ENCODE measurements around the gene KCNMB2. TPM values are rescaled to one million over a fixed set of nuclear protein-coding genes. Genes with fewer than 3 reads are reported as not detected.

The KCNMB2 gene
- total RNA-seq, 2 experiments from 2014 or later, result not detected

DNA sequence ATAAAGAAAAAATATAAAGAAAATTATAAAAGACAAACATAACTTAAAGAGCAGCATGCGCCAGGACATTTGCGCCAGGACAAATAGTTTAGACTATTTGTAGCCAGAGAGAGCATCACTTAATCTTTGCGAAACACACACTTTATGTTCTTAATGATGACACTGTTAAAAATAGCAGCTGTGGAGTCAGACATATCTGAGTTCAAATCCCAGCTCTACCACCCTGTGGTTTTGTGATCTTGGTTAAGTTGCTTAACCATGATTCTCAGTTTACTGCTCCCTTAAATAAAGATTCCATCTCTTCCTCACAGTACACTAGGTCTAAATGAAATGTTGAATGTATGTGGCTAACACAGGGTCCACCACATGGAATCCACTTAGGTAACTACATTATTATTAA lies 31.4 kb downstream of the KCNMB2 start:
- Mint-ChIP-seq H3K9me3 (no peaks in the 10 kb centered on the region), H3K4me1 (no peaks in the 10 kb centered on the region), H3K36me3 (ENCODE audit: low read depth) (no peaks in the 10 kb centered on the region), H3K4me3 (no peak overlapping the region), H3K27ac (no peak overlapping the region), H3K27me3 (no peaks in the 10 kb centered on the region)
- POLR2A ChIA-PET, result no interaction called here
- CTCF ChIA-PET, result no interaction called here
- no peak for DNase-seq

DNA sequence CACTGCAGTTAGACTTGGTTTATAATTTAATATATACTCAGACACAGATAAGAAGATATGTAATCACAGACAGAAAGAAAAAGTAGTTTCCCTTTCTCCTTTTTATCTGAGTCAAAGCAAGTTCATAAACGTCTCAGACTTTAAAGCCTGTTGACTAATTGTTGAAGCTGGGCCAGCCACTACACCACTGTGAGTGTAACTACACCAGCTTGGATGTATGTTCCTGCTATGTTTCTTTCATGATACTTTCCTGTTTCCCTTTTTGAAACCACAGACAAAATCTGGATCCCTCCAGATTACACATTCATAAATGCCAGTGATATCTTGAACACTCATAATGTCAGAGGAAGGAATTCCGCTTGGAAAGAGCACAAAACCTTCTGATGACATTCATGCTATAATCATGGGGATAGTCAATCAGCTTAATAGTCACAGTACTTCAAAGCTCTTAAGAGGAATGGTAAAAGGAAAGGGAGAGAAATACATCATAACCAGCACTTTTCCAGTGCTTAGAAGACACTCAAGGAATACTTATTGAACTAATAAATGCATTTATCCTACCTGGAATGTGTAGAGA lies 32.0 kb downstream of the KCNMB2 start:
- DNase-seq, result no peak
- Mint-ChIP-seq H3K9me3 (no peaks in the 10 kb centered on the region), H3K27ac (no peak overlapping the region), H3K4me1 (no peaks in the 10 kb centered on the region), H3K27me3 (no peaks in the 10 kb centered on the region), H3K4me3 (no peak overlapping the region), H3K36me3 (ENCODE audit: low read depth) (no peaks in the 10 kb centered on the region)
- ChIA-PET CTCF (no interaction called here), POLR2A (no interaction called here)

DNA sequence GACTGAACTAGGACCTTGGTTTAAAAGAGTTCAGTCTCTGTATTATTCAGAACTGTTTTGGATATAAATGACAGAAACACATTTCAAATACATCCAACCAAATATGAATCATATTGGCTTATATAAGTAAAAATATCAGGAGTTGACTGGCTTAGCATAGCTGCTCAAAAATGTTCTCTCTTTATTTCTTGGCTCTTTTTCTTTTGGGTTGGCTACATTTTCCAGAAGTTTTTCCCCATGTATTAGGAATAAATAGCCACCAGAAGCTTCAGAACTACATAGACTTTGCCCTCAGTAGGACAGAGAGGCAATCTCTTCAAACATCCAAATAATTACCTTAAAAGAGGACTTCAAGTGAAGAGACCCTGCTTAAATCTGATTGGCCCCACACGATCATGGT lies 32.7 kb downstream of the KCNMB2 start:
- Mint-ChIP-seq H3K36me3 (ENCODE audit: low read depth) (no peaks in the 10 kb centered on the region), H3K27me3 (no peaks in the 10 kb centered on the region), H3K9me3 (no peaks in the 10 kb centered on the region), H3K4me3 (no peak overlapping the region), H3K27ac (no peak overlapping the region), H3K4me1 (no peaks in the 10 kb centered on the region)
- DNase-seq, result no peak
- ChIA-PET POLR2A (no interaction called here), CTCF (no interaction called here)

DNA sequence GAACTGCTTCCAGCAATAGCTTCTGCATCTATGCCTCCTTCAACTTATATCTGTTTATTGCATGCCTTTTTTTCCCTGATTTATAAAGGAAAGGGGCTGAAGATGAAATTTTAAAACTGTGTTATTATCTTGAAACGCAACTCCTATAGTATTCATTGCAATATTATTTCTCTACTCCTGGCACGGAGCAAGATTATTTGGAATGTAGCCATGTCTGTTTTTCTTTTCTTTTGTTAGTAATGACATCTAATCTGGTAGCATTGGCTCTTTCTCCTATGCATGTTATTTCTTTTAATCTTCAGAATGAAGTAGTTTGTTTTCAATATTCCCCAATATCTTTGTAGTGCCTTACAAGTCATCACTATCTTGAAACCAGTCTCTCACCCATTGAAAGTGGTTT lies 33.6 kb downstream of the KCNMB2 start:
- Mint-ChIP-seq H3K36me3 (ENCODE audit: low read depth) (no peaks in the 10 kb centered on the region), H3K4me3 (no peak overlapping the region), H3K27ac (no peak overlapping the region), H3K27me3 (no peaks in the 10 kb centered on the region), H3K9me3 (no peaks in the 10 kb centered on the region), H3K4me1 (no peaks in the 10 kb centered on the region)
- POLR2A ChIA-PET, result no interaction called here
- CTCF ChIA-PET, result no interaction called here
- no peak for DNase-seq

DNA sequence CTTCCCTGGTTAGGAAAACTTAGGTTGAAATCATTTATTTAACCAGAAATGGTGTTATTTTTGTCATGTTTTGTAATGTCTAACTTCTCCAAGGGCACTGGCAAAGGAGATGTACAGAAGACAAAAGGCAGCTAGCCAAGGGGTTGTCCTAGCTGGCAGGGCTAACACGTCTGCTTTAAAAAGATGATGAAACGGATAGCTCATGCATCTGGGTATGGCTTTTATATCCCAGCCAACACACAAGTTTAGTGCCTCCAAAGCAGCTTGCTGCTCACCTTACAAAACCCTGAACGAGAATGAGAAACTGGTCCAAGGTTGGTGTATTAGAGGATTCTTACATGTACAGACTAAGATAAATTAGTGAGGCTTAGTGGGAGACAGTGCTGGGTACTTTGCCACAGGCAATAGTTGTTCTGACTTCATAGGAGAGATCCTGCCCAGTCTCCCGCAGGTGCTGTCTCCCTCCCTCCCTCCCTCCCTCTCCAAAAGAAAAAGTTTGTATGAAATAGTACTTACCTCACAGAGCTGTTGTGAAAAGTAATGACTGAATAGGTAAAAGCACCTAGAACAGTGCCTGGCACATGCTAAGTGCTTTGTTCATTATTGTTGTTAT lies 47.8 kb downstream of the KCNMB2 start:
- H3K4me1 Mint-ChIP-seq, result no peaks in the 10 kb centered on the region
- no peak for DNase-seq
- no peaks in the 10 kb centered on the region for H3K9me3 Mint-ChIP-seq
- ChIA-PET CTCF (no interaction called here), POLR2A (no interaction called here)
- H3K4me3 Mint-ChIP-seq, result no peak overlapping the region
- no peak overlapping the region for H3K27ac Mint-ChIP-seq
- H3K27me3 Mint-ChIP-seq, result no peaks in the 10 kb centered on the region
- H3K36me3 Mint-ChIP-seq (ENCODE audit: low read depth), result no peaks in the 10 kb centered on the region

DNA sequence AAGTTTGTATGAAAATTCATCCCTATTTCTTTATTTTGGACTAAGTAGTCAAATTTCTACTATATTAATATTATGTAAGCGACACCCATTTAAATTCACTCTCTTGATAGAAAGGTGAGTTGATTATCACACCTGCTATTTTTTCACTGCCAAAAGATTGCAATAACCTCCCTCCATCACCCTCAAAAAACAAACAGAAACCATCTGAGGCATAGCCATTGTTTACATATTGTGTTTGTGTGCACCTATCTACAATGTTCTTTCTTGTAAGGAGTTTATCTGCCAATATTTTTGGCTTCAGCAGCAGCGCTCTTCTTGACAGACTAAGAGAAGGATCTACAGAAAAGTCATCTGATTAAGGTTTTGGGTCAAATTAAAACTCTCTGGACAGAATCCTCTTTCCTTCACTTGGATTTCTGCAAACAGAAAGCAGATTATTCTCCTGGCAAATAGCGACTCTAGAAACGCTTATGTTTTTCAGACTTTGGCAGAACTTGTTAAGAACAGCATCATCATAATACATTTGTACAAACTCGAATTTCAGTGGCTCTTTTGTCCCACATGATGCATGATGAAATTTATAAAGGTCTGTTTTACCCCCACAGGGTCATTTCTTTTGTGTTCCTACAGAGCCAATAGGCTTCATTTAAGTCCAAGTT lies 48.6 kb downstream of the KCNMB2 start:
- ChIA-PET POLR2A (no interaction called here), CTCF (no interaction called here)
- Mint-ChIP-seq H3K9me3 (no peaks in the 10 kb centered on the region), H3K27me3 (no peaks in the 10 kb centered on the region), H3K4me1 (no peaks in the 10 kb centered on the region), H3K27ac (no peak overlapping the region), H3K36me3 (ENCODE audit: low read depth) (no peaks in the 10 kb centered on the region), H3K4me3 (no peak overlapping the region)
- DNase-seq, result no peak

DNA sequence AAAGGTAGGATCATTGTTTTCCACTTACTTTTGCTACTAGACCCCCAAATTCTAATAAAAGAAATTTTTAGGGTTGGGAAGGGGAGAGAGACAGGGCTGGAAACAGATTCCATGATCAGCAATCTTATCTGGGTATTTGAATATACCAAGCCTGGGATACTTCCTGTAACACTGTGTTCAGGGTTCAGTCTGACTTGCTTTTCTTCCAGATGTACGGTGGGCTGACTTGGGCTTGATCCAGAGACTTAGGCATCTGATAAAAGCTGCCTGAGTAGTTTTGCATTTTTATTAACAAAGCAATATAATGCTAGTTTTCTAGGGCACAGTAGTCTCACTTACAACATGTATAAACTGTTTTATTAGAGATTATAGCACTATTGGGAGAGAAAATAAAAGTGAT lies 49.2 kb downstream of the KCNMB2 start:
- CTCF ChIA-PET, result no interaction called here
- Mint-ChIP-seq H3K27me3 (no peaks in the 10 kb centered on the region), H3K4me3 (no peak overlapping the region), H3K27ac (no peak overlapping the region), H3K36me3 (ENCODE audit: low read depth) (no peaks in the 10 kb centered on the region), H3K4me1 (no peaks in the 10 kb centered on the region), H3K9me3 (no peaks in the 10 kb centered on the region)
- POLR2A ChIA-PET, result no interaction called here
- no peak for DNase-seq

DNA sequence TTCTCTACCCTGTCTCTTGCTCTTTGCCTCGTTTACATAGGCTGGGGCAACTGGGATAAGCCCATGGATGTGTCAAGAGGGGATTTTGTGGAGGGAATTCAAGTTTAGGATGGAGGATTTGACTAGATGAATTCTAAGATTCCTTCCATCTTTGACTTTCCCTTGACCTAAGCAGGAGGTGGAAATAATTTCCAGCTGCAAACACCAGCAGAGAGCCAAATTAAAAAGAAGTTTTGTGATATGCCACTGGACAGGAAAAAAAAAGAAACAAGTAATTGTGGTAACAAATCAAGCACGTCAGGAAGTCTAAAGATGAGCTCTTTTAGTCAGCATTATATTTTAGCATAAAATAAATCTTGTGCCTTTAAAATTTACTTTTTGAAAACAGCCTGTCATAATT lies 49.8 kb downstream of the KCNMB2 start:
- Mint-ChIP-seq H3K27ac (no peak overlapping the region), H3K4me3 (no peak overlapping the region), H3K27me3 (no peaks in the 10 kb centered on the region), H3K9me3 (no peaks in the 10 kb centered on the region), H3K36me3 (ENCODE audit: low read depth) (no peaks in the 10 kb centered on the region), H3K4me1 (no peaks in the 10 kb centered on the region)
- ChIA-PET CTCF (no interaction called here), POLR2A (no interaction called here)
- no peak for DNase-seq

DNA sequence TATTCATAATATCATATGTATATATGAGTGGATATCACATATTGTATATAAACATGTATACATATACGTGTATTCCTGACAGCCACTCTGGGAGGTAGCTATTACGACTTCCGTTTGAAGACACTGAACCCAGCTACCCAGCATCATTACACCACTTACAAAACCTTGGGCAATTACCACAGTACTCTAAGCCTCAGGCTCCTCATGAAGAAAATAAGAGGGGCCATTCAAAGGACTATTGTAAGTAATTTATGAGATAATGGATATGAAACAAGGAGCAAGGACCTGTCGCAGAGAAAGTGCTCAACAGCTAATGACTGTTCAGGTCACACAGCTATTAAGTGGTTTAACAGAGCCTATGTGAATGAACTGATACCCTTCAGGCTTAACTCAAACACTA lies 52.4 kb downstream of the KCNMB2 start:
- no peaks in the 10 kb centered on the region for H3K4me1 Mint-ChIP-seq
- no peak overlapping the region for H3K4me3 Mint-ChIP-seq
- no peaks in the 10 kb centered on the region for H3K36me3 Mint-ChIP-seq (ENCODE audit: low read depth)
- H3K9me3 Mint-ChIP-seq, result no peaks in the 10 kb centered on the region
- CTCF ChIA-PET, result no interaction called here
- POLR2A ChIA-PET, result no interaction called here
- no peak for DNase-seq
- H3K27ac Mint-ChIP-seq, result no peak overlapping the region
- no peaks in the 10 kb centered on the region for H3K27me3 Mint-ChIP-seq

DNA sequence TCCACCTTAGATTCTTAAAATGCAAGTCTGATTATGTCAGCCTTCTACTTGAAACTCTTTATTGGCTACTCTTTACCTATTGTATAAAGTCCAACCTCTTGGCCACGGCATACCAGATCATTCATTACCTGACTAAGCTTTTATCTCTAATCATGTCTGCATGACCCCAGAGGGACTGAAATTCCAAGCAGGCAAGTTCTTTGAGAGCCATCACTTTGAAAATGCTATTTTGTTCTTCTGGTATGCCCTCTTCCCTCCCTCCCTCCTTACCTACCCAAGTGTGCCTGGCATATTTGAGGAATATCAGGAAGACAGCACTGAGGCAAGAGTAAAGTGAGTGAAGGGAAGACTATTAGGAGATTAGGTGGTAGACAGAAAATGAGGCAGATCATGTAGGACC lies 57.5 kb downstream of the KCNMB2 start:
- DNase-seq, result no peak
- H3K4me3 Mint-ChIP-seq, result no peak overlapping the region
- no peaks in the 10 kb centered on the region for H3K36me3 Mint-ChIP-seq (ENCODE audit: low read depth)
- H3K27ac Mint-ChIP-seq, result no peak overlapping the region
- H3K9me3 Mint-ChIP-seq, result no peaks in the 10 kb centered on the region
- CTCF ChIA-PET, result no interaction called here
- H3K27me3 Mint-ChIP-seq, result no peaks in the 10 kb centered on the region
- H3K4me1 Mint-ChIP-seq, result no peaks in the 10 kb centered on the region
- POLR2A ChIA-PET, result no interaction called here

DNA sequence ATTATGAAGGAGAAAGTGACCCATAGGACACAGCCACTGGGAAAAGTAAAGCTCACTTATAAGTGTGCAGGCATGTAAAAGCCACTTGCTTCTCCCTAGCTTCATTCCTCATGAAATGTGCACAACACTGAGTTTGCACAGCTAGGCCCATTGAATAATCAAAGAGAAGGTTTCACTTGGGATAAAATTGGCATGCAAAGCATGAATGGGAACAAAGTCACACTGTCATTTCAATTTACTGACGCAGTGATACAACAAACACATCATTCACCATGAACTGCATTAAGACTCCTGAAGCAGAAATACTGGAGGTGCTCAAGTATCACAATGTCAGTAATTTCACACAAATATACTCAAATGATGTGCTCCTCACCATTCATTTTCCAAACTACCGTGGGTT lies 61.1 kb downstream of the KCNMB2 start:
- ChIA-PET CTCF (no interaction called here), POLR2A (no interaction called here)
- no peaks in the 10 kb centered on the region for H3K27me3 Mint-ChIP-seq
- no peak for DNase-seq
- H3K9me3 Mint-ChIP-seq, result no peaks in the 10 kb centered on the region
- H3K27ac Mint-ChIP-seq, result no peak overlapping the region
- H3K4me1 Mint-ChIP-seq, result no peaks in the 10 kb centered on the region
- H3K4me3 Mint-ChIP-seq, result no peak overlapping the region
- no peaks in the 10 kb centered on the region for H3K36me3 Mint-ChIP-seq (ENCODE audit: low read depth)

DNA sequence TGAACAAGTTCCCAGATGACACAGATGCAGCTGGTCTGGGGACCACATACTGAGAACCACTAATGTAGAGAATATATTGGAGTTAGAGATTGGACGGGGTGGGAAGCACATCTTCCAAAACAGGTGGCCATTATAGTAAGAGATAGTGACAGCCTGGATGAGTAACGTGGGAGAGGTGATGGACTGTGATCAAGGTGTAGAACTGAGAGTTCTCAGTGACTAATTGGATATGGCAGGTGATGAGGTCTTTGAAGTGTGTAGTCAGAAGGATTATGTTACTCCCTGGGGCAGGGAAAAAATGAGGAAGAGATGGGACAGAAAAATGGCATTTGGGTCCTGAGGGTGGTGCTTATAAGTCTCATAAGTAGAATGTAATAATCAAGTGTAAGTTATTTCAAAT lies 66.6 kb downstream of the KCNMB2 start:
- H3K4me3 Mint-ChIP-seq, result no peak overlapping the region
- H3K4me1 Mint-ChIP-seq, result no peaks in the 10 kb centered on the region
- POLR2A ChIA-PET, result no interaction called here

DNA sequence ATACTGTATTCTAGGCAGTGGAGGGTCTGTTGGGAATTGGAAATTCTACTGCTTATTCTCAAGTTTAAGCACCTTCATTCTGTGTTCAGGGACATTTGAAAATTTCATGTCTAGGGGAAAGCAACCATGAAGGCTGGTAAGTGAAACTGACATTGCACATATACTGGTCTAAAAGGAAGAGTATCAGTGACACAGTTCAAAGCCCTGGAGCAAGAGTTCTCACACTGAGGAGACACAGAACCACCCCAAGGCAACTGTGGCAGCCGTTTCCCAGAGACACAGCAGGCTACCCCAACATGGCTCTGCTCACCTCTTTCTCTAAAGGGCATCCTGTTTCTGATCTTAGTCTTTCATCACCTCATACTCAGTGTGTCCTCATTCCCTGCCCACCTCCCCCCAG lies 67.5 kb downstream of the KCNMB2 start:
- H3K4me1 Mint-ChIP-seq, result no peaks in the 10 kb centered on the region
- no peaks in the 10 kb centered on the region for H3K9me3 Mint-ChIP-seq
- DNase-seq, result no peak
- ChIA-PET CTCF (no interaction called here), POLR2A (no interaction called here)
- H3K4me3 Mint-ChIP-seq, result no peak overlapping the region
- no peaks in the 10 kb centered on the region for H3K36me3 Mint-ChIP-seq (ENCODE audit: low read depth)
- H3K27ac Mint-ChIP-seq, result no peak overlapping the region
- no peaks in the 10 kb centered on the region for H3K27me3 Mint-ChIP-seq

More for the DNA sequence above, 66.6 kb downstream of the KCNMB2 start:
- no peaks in the 10 kb centered on the region for H3K27me3 Mint-ChIP-seq
- CTCF ChIA-PET, result no interaction called here
- no peak for DNase-seq
- no peaks in the 10 kb centered on the region for H3K9me3 Mint-ChIP-seq
- no peaks in the 10 kb centered on the region for H3K36me3 Mint-ChIP-seq (ENCODE audit: low read depth)
- no peak overlapping the region for H3K27ac Mint-ChIP-seq

DNA sequence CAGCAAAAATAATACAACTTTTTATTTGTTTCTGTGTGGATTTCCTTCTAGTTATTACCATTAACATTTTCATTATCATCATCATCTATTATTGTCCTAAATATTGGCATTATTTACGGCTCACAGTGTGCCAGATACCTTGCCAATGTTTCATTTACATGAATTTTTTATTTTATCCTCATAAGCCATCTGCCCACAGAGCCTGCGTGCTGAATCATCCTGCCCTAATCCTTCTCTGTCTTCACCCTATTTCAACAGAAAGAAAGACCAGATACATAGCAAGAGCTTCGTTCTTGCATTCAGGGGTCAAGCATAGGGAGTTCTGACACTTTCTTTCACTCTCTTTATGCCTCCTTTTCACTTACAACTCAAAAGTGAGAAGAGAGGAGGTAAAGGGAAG lies 82.0 kb downstream of the KCNMB2 start:
- Mint-ChIP-seq H3K4me1 (no peaks in the 10 kb centered on the region), H3K36me3 (ENCODE audit: low read depth) (no peaks in the 10 kb centered on the region), H3K27me3 (no peaks in the 10 kb centered on the region), H3K27ac (no peak overlapping the region), H3K9me3 (no peaks in the 10 kb centered on the region), H3K4me3 (no peak overlapping the region)
- POLR2A ChIA-PET, result no interaction called here
- CTCF ChIA-PET, result no interaction called here
- no peak for DNase-seq
